HL-60 (cell line): Measurements from ENCODE around the gene CAPSL.
A peak's percentile ranks its signal among the peaks of the same experiment; 100 is the strongest.

Experiments
- DNase-seq, 2 experiments: peaks; one replicate each; pipeline ENCODE4 v3.0.0-alpha.2; 2010 to 2020; ENCODE audit warnings: low read depth in 1 of 2, low spot score in 1 of 2
- H3K27ac ChIP-seq: fragments of 250-450 bp; sonication (Bioruptor Pico); replicated peaks from 2 replicates; pipeline ENCODE4 v1.5.1; 2020; ENCODE audit warnings: mild to moderate bottlenecking, moderate library complexity
- H3K27me3 ChIP-seq: fragments of 250-450 bp; sonication (Bioruptor Pico); 2 replicates; pipeline ENCODE4 v1.5.1; 2021; ENCODE audit warnings: mild to moderate bottlenecking, moderate library complexity; ENCODE audit not compliant: insufficient read depth, poor library complexity, severe bottlenecking
- H3K4me3 ChIP-seq: replicated peaks from 2 replicates; pipeline ENCODE4 v1.5.1; 2011; ENCODE audit warnings: mild to moderate bottlenecking, control low read depth, low read length; ENCODE audit not compliant: insufficient read depth
- GABPA ChIP-seq: IDR thresholded peaks from 2 replicates; pipeline ENCODE4 v1.6.1; 2012; ENCODE audit warnings: low read depth
- POLR2AphosphoS5 ChIP-seq: IDR thresholded peaks from 2 replicates; pipeline ENCODE4 v1.6.1; 2012; ENCODE audit warnings: low read depth
- SPI1 ChIP-seq: IDR thresholded peaks from 2 replicates; pipeline ENCODE4 v1.6.1; 2012; ENCODE audit warnings: low read depth, mild to moderate bottlenecking, borderline replicate concordance
- TF ChIP-seq, protein P1 (sequence below): IDR thresholded peaks from one replicate; pipeline ENCODE4 v1.5.1; 2011; ENCODE audit warnings: low read length, control low read depth, inconsistent platforms; ENCODE audit not compliant: insufficient read depth
- TF ChIP-seq, protein P2 (sequence below): IDR thresholded peaks from 2 replicates; pipeline ENCODE4 v1.6.1; 2012; ENCODE audit warnings: low read depth; ENCODE audit not compliant: insufficient replicate concordance

The CAPSL gene

DNA sequence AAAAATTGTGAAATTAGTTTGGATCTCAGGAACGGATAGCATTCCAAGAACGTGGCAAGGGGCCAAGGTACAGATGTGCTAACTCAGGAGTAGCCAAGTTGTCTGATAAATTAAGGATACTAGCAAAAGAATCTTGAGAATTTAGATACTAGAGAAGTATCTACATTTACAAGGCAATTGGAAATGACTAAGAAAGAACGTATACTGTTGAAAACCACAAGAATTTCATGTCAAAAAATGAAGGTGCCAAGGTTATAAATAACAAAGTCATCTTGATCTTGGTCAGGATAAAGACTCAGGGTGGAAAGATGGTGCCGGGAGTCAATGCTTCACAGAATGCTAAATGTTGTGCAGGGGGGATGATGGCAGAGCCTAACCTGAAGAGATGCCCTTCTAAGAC, 19.2 kb downstream of the CAPSL start:
- Histone ChIP-seq H3K27ac (no peak overlapping the region), H3K4me3 (no peak overlapping the region), H3K27me3 (no peaks in the 10 kb centered on the region)
- DNase-seq, result no peak
- TF ChIP-seq POLR2AphosphoS5 (no peak), GABPA (no peak), SPI1 (no peak)
- TF ChIP-seq, protein P1, sequence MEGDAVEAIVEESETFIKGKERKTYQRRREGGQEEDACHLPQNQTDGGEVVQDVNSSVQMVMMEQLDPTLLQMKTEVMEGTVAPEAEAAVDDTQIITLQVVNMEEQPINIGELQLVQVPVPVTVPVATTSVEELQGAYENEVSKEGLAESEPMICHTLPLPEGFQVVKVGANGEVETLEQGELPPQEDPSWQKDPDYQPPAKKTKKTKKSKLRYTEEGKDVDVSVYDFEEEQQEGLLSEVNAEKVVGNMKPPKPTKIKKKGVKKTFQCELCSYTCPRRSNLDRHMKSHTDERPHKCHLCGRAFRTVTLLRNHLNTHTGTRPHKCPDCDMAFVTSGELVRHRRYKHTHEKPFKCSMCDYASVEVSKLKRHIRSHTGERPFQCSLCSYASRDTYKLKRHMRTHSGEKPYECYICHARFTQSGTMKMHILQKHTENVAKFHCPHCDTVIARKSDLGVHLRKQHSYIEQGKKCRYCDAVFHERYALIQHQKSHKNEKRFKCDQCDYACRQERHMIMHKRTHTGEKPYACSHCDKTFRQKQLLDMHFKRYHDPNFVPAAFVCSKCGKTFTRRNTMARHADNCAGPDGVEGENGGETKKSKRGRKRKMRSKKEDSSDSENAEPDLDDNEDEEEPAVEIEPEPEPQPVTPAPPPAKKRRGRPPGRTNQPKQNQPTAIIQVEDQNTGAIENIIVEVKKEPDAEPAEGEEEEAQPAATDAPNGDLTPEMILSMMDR, result no peak
- TF ChIP-seq, protein P2, sequence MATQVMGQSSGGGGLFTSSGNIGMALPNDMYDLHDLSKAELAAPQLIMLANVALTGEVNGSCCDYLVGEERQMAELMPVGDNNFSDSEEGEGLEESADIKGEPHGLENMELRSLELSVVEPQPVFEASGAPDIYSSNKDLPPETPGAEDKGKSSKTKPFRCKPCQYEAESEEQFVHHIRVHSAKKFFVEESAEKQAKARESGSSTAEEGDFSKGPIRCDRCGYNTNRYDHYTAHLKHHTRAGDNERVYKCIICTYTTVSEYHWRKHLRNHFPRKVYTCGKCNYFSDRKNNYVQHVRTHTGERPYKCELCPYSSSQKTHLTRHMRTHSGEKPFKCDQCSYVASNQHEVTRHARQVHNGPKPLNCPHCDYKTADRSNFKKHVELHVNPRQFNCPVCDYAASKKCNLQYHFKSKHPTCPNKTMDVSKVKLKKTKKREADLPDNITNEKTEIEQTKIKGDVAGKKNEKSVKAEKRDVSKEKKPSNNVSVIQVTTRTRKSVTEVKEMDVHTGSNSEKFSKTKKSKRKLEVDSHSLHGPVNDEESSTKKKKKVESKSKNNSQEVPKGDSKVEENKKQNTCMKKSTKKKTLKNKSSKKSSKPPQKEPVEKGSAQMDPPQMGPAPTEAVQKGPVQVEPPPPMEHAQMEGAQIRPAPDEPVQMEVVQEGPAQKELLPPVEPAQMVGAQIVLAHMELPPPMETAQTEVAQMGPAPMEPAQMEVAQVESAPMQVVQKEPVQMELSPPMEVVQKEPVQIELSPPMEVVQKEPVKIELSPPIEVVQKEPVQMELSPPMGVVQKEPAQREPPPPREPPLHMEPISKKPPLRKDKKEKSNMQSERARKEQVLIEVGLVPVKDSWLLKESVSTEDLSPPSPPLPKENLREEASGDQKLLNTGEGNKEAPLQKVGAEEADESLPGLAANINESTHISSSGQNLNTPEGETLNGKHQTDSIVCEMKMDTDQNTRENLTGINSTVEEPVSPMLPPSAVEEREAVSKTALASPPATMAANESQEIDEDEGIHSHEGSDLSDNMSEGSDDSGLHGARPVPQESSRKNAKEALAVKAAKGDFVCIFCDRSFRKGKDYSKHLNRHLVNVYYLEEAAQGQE, result no peak

DNA sequence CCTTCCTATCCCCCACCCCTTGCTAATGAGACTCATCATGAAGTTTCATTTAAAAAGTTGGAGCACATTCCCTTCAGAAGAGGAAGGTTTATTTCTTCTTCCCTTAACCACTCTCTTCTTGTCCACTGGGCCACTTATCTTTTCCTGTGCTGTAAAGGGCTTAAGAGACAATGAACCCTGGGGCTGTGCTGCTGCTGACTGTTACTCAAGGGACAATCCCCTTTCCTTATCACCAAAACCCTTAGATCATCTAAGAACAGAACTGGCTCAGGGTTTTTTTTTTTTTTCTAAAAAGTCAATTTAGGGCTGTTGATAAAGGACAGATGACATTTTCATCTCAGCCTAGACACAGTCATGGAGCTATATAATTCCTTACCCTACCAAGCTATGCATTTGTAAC, 29.6 kb downstream of the CAPSL start:
- Histone ChIP-seq H3K4me3 (no peak overlapping the region), H3K27me3 (no peaks in the 10 kb centered on the region), H3K27ac (peak overlapping the region; percentile 64)
- DNase-seq, result no peak
- TF ChIP-seq, protein P1, result no peak
- no peak for TF ChIP-seq GABPA
- TF ChIP-seq, protein P2, result no peak

GRCh38 chr5:35908228-35908627, 30.2 kb downstream of the CAPSL start:
- TF ChIP-seq, protein P2, result no peak
- no peak for TF ChIP-seq POLR2AphosphoS5
- peak; percentile 74; the same call in 1 of the 2 replicates for TF ChIP-seq SPI1
- TF ChIP-seq, protein P1, result no peak
- DNase-seq, result peak in 1 of 2 experiments; percentile 54
- Histone ChIP-seq H3K27me3 (no peaks in the 10 kb centered on the region), H3K4me3 (no peak overlapping the region), H3K27ac (peak overlapping the region; percentile 64; the same call in 1 of the 2 replicates)
